OCI-LY1 (cell line): ENCODE data around the gene MAZ.
A peak's percentile ranks its signal among the peaks of the same experiment; 100 is the strongest.

Experiments used
- H2AFZ ChIP-seq: fragments of 200-600 bp; sonication (generic), shearing (Covaris generic); 2 replicates; pipeline ENCODE4 v1.6.0; 2014; ENCODE audit warnings: antibody characterized with exemption, mild to moderate bottlenecking, low read length
- H3F3A ChIP-seq: fragments of 200-600 bp; sonication (generic), shearing (Covaris generic); 2 replicates; pipeline ENCODE4 v1.6.0; 2014; ENCODE audit warnings: mild to moderate bottlenecking, antibody characterized with exemption, low read length, moderate library complexity; ENCODE audit not compliant: insufficient read depth
- H3K27ac ChIP-seq: fragments of 200-600 bp; sonication (generic); 2 replicates; pipeline ENCODE4 v1.5.1; 2014; ENCODE audit warnings: low read length, mixed run types, mild to moderate bottlenecking, low read depth; ENCODE audit not compliant: poor library complexity, severe bottlenecking
- H3K27me3 ChIP-seq: fragments of 200-600 bp; sonication (generic); 2 replicates; pipeline ENCODE4 v1.6.0; 2014; ENCODE audit warnings: antibody characterized with exemption, mild to moderate bottlenecking, low read length, moderate library complexity; ENCODE audit not compliant: insufficient read depth
- H3K36me3 ChIP-seq: fragments of 200-600 bp; sonication (generic); 2 replicates; pipeline ENCODE4 v1.6.1; 2014; ENCODE audit warnings: mild to moderate bottlenecking, antibody characterized with exemption, low read length, moderate library complexity, mixed read lengths; ENCODE audit not compliant: insufficient read depth
- H3K4me1 ChIP-seq: fragments of 200-600 bp; sonication (generic); 2 replicates; pipeline ENCODE4 v1.5.1; 2014; ENCODE audit warnings: mild to moderate bottlenecking, low read length, moderate library complexity; ENCODE audit not compliant: insufficient read depth, severe bottlenecking
- H3K4me2 ChIP-seq: fragments of 200-600 bp; sonication (generic), shearing (Covaris generic); 2 replicates; pipeline ENCODE4 v1.6.1; 2014; ENCODE audit warnings: low read length
- H3K4me3 ChIP-seq: fragments of 200-600 bp; sonication (generic); 2 replicates; pipeline ENCODE4 v1.5.1; 2014; ENCODE audit warnings: low read length, low read depth, mild to moderate bottlenecking, mixed read lengths; ENCODE audit not compliant: poor library complexity, severe bottlenecking
- H3K79me2 ChIP-seq: fragments of 200-600 bp; shearing (Covaris generic); 2 replicates; pipeline ENCODE4 v1.6.1; 2016; ENCODE audit warnings: mixed run types, low read length, mixed read lengths; ENCODE audit not compliant: insufficient read depth
- H3K9ac ChIP-seq: fragments of 200-600 bp; sonication (generic), shearing (Covaris generic); 2 replicates; pipeline ENCODE4 v1.6.1; 2014; ENCODE audit warnings: mild to moderate bottlenecking, low read length, mixed read lengths
- H3K9me2 ChIP-seq: fragments of 200-600 bp; sonication (generic), shearing (Covaris generic); 2 replicates; pipeline ENCODE4 v1.6.1; 2014; ENCODE audit warnings: low read depth, mild to moderate bottlenecking, low read length, mixed read lengths
- H3K9me3 ChIP-seq: fragments of 200-600 bp; shearing (Covaris generic); 2 replicates; pipeline ENCODE4 v1.6.1; 2014; ENCODE audit warnings: low read length, mixed read lengths
- H4K20me1 ChIP-seq: fragments of 200-600 bp; sonication (generic), shearing (Covaris generic); 2 replicates; pipeline ENCODE4 v1.6.0; 2016; ENCODE audit warnings: mild to moderate bottlenecking, low read length; ENCODE audit not compliant: insufficient read depth
- EZH2 ChIP-seq: fragments of 200-600 bp; sonication (generic), shearing (Covaris generic); IDR thresholded peaks from 2 replicates; pipeline ENCODE4 v1.8.0; 2017; ENCODE audit warnings: borderline replicate concordance, mixed run types, mild to moderate bottlenecking, antibody characterized with exemption, low read length, moderate library complexity, mixed read lengths
- TF ChIP-seq, protein P1 (sequence below): fragments of 200-600 bp; sonication (generic), shearing (Covaris generic); IDR thresholded peaks from 2 replicates; pipeline ENCODE4 v1.5.1; 2017; ENCODE audit warnings: mild to moderate bottlenecking, antibody characterized with exemption, low read length, moderate library complexity, mixed read lengths

The MAZ gene

DNA sequence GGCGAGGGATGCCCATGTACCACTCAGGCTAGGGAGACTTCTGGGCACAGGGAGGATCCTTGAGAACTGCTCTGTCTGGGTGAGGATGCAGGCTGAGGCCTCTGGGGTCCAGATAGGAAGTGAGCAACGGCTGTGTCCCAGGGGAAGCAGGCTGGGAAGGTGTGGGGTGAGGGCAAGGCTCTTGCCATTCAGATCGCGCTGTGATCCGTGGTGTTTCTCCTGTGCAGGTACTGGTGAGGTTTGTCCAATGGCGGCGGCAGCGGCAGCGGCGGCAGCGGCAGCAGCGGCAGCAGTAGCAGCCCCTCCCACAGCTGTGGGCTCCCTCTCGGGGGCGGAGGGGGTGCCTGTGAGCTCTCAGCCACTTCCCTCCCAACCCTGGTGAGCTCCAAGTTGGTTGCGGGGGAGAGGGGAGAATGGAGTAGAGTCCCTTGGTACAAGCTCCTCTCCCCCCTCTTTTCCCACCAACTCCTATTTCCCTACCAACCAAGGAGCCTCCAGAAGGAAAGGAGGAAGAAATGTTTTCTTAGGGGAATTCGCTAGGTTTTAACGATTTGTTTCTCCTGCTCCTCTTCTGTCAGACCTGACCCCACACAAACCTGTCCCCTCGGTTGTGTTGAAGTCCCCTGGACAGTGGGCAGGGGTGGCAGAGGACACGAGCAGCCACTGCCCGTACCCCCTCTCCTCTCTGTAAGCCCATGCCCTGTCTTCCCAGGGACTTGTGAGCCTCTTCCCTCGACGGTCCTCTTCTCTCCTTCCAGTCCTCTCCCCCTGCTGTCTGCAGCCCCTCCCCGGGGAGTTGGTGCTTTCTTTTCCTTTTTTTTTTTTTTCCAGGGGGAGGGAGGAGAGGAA is 3.7 kb downstream of the MAZ start:
- Histone ChIP-seq H3F3A (no peaks in the 10 kb centered on the region), H3K79me2 (no peaks in the 10 kb centered on the region), H3K9me3 (no peaks in the 10 kb centered on the region), H3K4me2 (peak overlapping the region; percentile 81), H3K4me1 (peaks cover 56% of the 10 kb centered on the region), H3K27me3 (no peaks in the 10 kb centered on the region), H3K9ac (peak overlapping the region; percentile 74; the same call in 1 of the 2 replicates), H2AFZ (no peak overlapping the region), H4K20me1 (no peaks in the 10 kb centered on the region), H3K36me3 (peaks cover 37% of the 10 kb centered on the region), H3K4me3 (peak overlapping the region; percentile 68), H3K9me2 (no peaks in the 10 kb centered on the region), H3K27ac (no peak overlapping the region)
- TF ChIP-seq EZH2, result no peak

- no peak overlapping the region for H3K27ac ChIP-seq
- H3K4me1 ChIP-seq, result peaks cover 60% of the 10 kb centered on the region
- no peak overlapping the region for H2AFZ ChIP-seq
- peak overlapping the region; percentile 15; the same call in 1 of the 2 replicates for H3K9ac ChIP-seq
- no peaks in the 10 kb centered on the region for H3K9me3 ChIP-seq
- H3K4me3 ChIP-seq, result peak overlapping the region; percentile 68
- no peaks in the 10 kb centered on the region for H4K20me1 ChIP-seq
- H3K4me2 ChIP-seq, result peak overlapping the region; percentile 81
- no peaks in the 10 kb centered on the region for H3K79me2 ChIP-seq
- no peaks in the 10 kb centered on the region for H3K9me2 ChIP-seq
- H3K36me3 ChIP-seq, result peaks cover 36% of the 10 kb centered on the region
- no peaks in the 10 kb centered on the region for H3K27me3 ChIP-seq
- TF ChIP-seq, protein P1, sequence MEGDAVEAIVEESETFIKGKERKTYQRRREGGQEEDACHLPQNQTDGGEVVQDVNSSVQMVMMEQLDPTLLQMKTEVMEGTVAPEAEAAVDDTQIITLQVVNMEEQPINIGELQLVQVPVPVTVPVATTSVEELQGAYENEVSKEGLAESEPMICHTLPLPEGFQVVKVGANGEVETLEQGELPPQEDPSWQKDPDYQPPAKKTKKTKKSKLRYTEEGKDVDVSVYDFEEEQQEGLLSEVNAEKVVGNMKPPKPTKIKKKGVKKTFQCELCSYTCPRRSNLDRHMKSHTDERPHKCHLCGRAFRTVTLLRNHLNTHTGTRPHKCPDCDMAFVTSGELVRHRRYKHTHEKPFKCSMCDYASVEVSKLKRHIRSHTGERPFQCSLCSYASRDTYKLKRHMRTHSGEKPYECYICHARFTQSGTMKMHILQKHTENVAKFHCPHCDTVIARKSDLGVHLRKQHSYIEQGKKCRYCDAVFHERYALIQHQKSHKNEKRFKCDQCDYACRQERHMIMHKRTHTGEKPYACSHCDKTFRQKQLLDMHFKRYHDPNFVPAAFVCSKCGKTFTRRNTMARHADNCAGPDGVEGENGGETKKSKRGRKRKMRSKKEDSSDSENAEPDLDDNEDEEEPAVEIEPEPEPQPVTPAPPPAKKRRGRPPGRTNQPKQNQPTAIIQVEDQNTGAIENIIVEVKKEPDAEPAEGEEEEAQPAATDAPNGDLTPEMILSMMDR, result no peak
- no peak for TF ChIP-seq EZH2
- H3F3A ChIP-seq, result no peaks in the 10 kb centered on the region
Measured at GRCh38 chr16:29810699-29811169, 4.4 kb downstream of the MAZ start.

GRCh38 chr16:29811170-29811895 is 5.0 kb downstream of the MAZ start:
- Histone ChIP-seq H3K36me3 (peaks cover 36% of the 10 kb centered on the region), H2AFZ (no peak overlapping the region), H3K4me1 (peaks cover 60% of the 10 kb centered on the region), H3K9me2 (no peaks in the 10 kb centered on the region), H3K27me3 (no peaks in the 10 kb centered on the region), H3K9ac (peak overlapping the region; percentile 15; the same call in 1 of the 2 replicates), H3K9me3 (no peaks in the 10 kb centered on the region), H3K4me2 (peak overlapping the region; percentile 81), H3K4me3 (peak overlapping the region; percentile 68), H3K79me2 (no peaks in the 10 kb centered on the region), H3F3A (no peaks in the 10 kb centered on the region), H4K20me1 (no peaks in the 10 kb centered on the region), H3K27ac (no peak overlapping the region)
- TF ChIP-seq EZH2, result no peak
- TF ChIP-seq, protein P1, result no peak
